Natural killer cell (primary cell): Measurements from ENCODE around the gene METAP1D. TPM values are rescaled to one million over a fixed set of nuclear protein-coding genes. Genes with fewer than 3 reads are reported as not detected.

Experiments
- ATAC-seq, 3 donors: fragments of 150-1000 bp in 2 of 3; fragments of 200-7000 bp in 1 of 3; cut with Tn5 transposase; 1 replicate in 1 of 3; 2 replicates in 2 of 3; pipeline ENCODE4 v1.10.0; 2021; ENCODE audit warnings: mild to moderate bottlenecking in 2 of 3, moderate library complexity in 2 of 3
- DNase-seq, 2 donors: peaks; one replicate each; pipeline versions ENCODE4 v3.0.0 to v3.0.0-alpha.2; 2013 to 2021; ENCODE audit warnings: mixed read lengths in 1 of 2
- H3K27ac ChIP-seq: one replicate; pipeline ENCODE4 v1.5.1; 2013; ENCODE audit warnings: mild to moderate bottlenecking, low read length
- H3K27me3 ChIP-seq: one replicate; pipeline ENCODE4 v1.6.1; 2013; ENCODE audit warnings: low read length; ENCODE audit not compliant: control insufficient read depth, insufficient read depth
- H3K36me3 ChIP-seq: one replicate; pipeline ENCODE4 v1.6.1; 2013; ENCODE audit warnings: low read length; ENCODE audit not compliant: control insufficient read depth, insufficient read depth
- H3K4me1 ChIP-seq: one replicate; pipeline ENCODE4 v1.6.1; 2013; ENCODE audit warnings: low read length; ENCODE audit not compliant: control insufficient read depth, insufficient read depth
- H3K4me3 ChIP-seq: one replicate; pipeline ENCODE4 v1.5.1; 2013; ENCODE audit warnings: low read length
- H3K9me3 ChIP-seq: one replicate; pipeline ENCODE4 v1.6.1; 2013; ENCODE audit warnings: low read length; ENCODE audit not compliant: control insufficient read depth, insufficient read depth
- H3K27ac Mint-ChIP-seq, 2 donors: one replicate each; pipeline ENCODE4 v1.8.0; 2022; ENCODE audit warnings: mild to moderate bottlenecking in 2 of 2, mixed read lengths in 2 of 2, moderate library complexity in 1 of 2
- H3K27me3 Mint-ChIP-seq, 2 donors: one replicate each; pipeline ENCODE4 v1.8.0; 2022; ENCODE audit warnings: low read depth in 2 of 2, mixed read lengths in 2 of 2
- H3K36me3 Mint-ChIP-seq: one replicate; pipeline ENCODE4 v1.8.0; 2022; ENCODE audit warnings: mixed read lengths
- H3K4me1 Mint-ChIP-seq, 2 donors: one replicate each; pipeline ENCODE4 v1.8.0; 2022; ENCODE audit warnings: mixed read lengths in 2 of 2
- H3K4me3 Mint-ChIP-seq: one replicate; pipeline ENCODE4 v1.8.0; 2022; ENCODE audit warnings: mild to moderate bottlenecking, moderate library complexity, mixed read lengths
- H3K9me3 Mint-ChIP-seq, 2 donors: one replicate each; pipeline ENCODE4 v1.8.0; 2022; ENCODE audit warnings: mixed read lengths in 2 of 2
- CTCF ChIP-seq: fragments of 200-600 bp; IDR thresholded peaks from one replicate; pipeline ENCODE4 v1.8.0; 2022; ENCODE audit warnings: antibody characterized with exemption
- WGBS: methylation state at CpG from one replicate; pipeline ENCODE4 v1.1.7; 2013; ENCODE audit warnings: missing lambda C conversion rate; ENCODE audit not compliant: insufficient coverage; 5-methylcytosine and 5-hydroxymethylcytosine counted together
- intact Hi-C: fragments of 100-400 bp; cut with micrococcal nuclease; formaldehyde crosslinking; loops from one replicate; pipeline ENCODE4 v1.14.2; 2022
- total RNA-seq, 4 donors: library from RNA; stranded (reverse); fragments of 120-200 nt in 1 of 4; gene quantifications; one replicate each; pipeline versions ENCODE4 v1.2.3 to v1.2.4, GENCODE V29; 2013 to 2022

Gene METAP1D
- total RNA-seq, 3 donors from 2014 or later (not counting 1 experiment from before 2014, with no cell fraction given): 2.8 to 3.4 (median 3.2) TPM

GRCh38 chr2:172021955-172022354 lies 22.2 kb downstream of the METAP1D start:
- 91% methylated on average over 5 of the region's 5 CpGs for WGBS
- peaks cover 0 to under 1% of the 10 kb centered on the region in 2 donors for H3K4me1 Mint-ChIP-seq

GRCh38 chr2:172031536-172031935 lies 31.8 kb downstream of the METAP1D start:
- Histone ChIP-seq H3K36me3 (no peaks in the 10 kb centered on the region), H3K4me3 (no peak overlapping the region), H3K4me1 (no peaks in the 10 kb centered on the region), H3K27me3 (no peaks in the 10 kb centered on the region), H3K9me3 (no peaks in the 10 kb centered on the region), H3K27ac (no peak overlapping the region)
- TF ChIP-seq CTCF: no peak
- intact Hi-C loops: no loop called here
- no peak for ATAC-seq
- Mint-ChIP-seq H3K27ac (no peak overlapping the region), H3K27me3 (no peaks in the 10 kb centered on the region), H3K4me3 (no peak overlapping the region), H3K4me1 (no peaks in the 10 kb centered on the region), H3K36me3 (no peaks in the 10 kb centered on the region), H3K9me3 (no peaks in the 10 kb centered on the region)
- WGBS: 91% methylated on average over 4 of the region's 4 CpGs
- DNase-seq: no peak

More at GRCh38 chr2:172021955-172022354, 22.2 kb downstream of the METAP1D start:
- H3K36me3 Mint-ChIP-seq: no peaks in the 10 kb centered on the region
- no peak overlapping the region for H3K4me3 Mint-ChIP-seq
- Histone ChIP-seq H3K4me1 (no peaks in the 10 kb centered on the region), H3K27me3 (no peaks in the 10 kb centered on the region), H3K36me3 (no peaks in the 10 kb centered on the region), H3K27ac (no peak overlapping the region), H3K9me3 (no peaks in the 10 kb centered on the region), H3K4me3 (no peak overlapping the region)
- ATAC-seq (no peak), DNase-seq (no peak)
- H3K27me3 Mint-ChIP-seq: no peaks in the 10 kb centered on the region
- no peak overlapping the region for H3K27ac Mint-ChIP-seq
- H3K9me3 Mint-ChIP-seq: no peaks in the 10 kb centered on the region
- intact Hi-C loops: no loop called here
- no peak for TF ChIP-seq CTCF

- Histone ChIP-seq H3K9me3 (no peaks in the 10 kb centered on the region), H3K36me3 (no peaks in the 10 kb centered on the region), H3K4me1 (no peaks in the 10 kb centered on the region), H3K27ac (no peak overlapping the region), H3K27me3 (no peaks in the 10 kb centered on the region), H3K4me3 (no peak overlapping the region)
- DNase-seq (no peak), ATAC-seq (no peak)
- H3K27ac Mint-ChIP-seq: no peak overlapping the region
- H3K4me3 Mint-ChIP-seq: no peak overlapping the region
- H3K4me1 Mint-ChIP-seq: no peaks in the 10 kb centered on the region
- no peaks in the 10 kb centered on the region for H3K36me3 Mint-ChIP-seq
- intact Hi-C loops: no loop called here
- 93% methylated on average over 2 of the region's 3 CpGs for WGBS
- no peak for TF ChIP-seq CTCF
- H3K9me3 Mint-ChIP-seq: no peaks in the 10 kb centered on the region
- no peaks in the 10 kb centered on the region for H3K27me3 Mint-ChIP-seq
Observed at GRCh38 chr2:172038121-172038520, 38.4 kb downstream of the METAP1D start.

- Mint-ChIP-seq H3K36me3 (no peaks in the 10 kb centered on the region), H3K27ac (no peak overlapping the region), H3K4me3 (no peak overlapping the region), H3K9me3 (no peaks in the 10 kb centered on the region), H3K4me1 (no peaks in the 10 kb centered on the region), H3K27me3 (no peaks in the 10 kb centered on the region)
- Histone ChIP-seq H3K9me3 (no peaks in the 10 kb centered on the region), H3K27ac (no peak overlapping the region), H3K4me3 (no peak overlapping the region), H3K27me3 (no peaks in the 10 kb centered on the region), H3K36me3 (no peaks in the 10 kb centered on the region), H3K4me1 (no peaks in the 10 kb centered on the region)
- no peak for ATAC-seq
- WGBS: 94% methylated on average over 1 of the region's 2 CpGs
- TF ChIP-seq CTCF: no peak
- intact Hi-C loops: no loop called here
- no peak for DNase-seq
Observed at GRCh38 chr2:172038604-172039003, 38.9 kb downstream of the METAP1D start.
